ENCODE results near the gene NAALADL2. TPM values are rescaled to one million over a fixed set of nuclear protein-coding genes. Genes with fewer than 3 reads are reported as not detected.

Gene NAALADL2
- total and polyA plus RNA-seq, 2 of the 13 experiments (the other 11 are each of a cell fraction or from before 2014, with no cell fraction given), result 0.08 TPM; not detected in 1

DNA sequence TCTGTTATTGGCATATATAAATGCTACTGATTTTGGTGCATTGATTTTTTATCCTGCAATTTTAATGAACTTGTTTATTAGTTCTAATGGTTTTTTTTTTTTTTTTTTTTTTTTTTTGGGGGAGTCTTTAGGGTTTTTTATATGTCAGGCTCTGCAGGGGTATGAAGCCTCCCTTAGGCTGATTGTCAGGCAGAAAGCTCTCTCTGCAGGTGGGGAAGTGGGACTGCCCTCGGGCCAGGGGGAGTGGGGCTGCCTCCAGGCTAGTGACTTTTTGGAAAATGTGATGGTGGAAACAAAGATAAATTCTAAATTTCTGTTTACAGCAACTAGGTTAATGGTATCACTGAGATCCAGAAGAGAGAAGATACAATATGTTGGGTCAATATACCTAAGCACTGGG, 14.4 kb upstream of the NAALADL2 start (continued):
- TF ChIP-seq, protein P1, sequence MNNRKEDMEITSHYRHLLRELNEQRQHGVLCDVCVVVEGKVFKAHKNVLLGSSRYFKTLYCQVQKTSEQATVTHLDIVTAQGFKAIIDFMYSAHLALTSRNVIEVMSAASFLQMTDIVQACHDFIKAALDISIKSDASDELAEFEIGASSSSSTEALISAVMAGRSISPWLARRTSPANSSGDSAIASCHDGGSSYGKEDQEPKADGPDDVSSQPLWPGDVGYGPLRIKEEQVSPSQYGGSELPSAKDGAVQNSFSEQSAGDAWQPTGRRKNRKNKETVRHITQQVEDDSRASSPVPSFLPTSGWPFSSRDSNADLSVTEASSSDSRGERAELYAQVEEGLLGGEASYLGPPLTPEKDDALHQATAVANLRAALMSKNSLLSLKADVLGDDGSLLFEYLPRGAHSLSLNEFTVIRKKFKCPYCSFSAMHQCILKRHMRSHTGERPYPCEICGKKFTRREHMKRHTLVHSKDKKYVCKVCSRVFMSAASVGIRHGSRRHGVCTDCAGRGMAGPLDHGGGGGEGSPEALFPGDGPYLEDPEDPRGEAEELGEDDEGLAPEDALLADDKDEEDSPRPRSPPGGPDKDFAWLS (CRISPR knock-in tag; IDR thresholded peaks at IDR 0.05; ENCODE audit: borderline replicate concordance), result no peak
- TF ChIP-seq NFKBIZ (CRISPR knock-in tag; IDR thresholded peaks at IDR 0.05), result no peak
- no peak for TF ChIP-seq FOXM1 (CRISPR knock-in tag; IDR thresholded peaks at IDR 0.05)
- no peak for TF ChIP-seq RFX1 (IDR thresholded peaks at IDR 0.05)
- TF ChIP-seq ESRRA (CRISPR knock-in tag; IDR thresholded peaks at IDR 0.05; ENCODE audit: low read depth), result no peak
- TF ChIP-seq, protein P2, sequence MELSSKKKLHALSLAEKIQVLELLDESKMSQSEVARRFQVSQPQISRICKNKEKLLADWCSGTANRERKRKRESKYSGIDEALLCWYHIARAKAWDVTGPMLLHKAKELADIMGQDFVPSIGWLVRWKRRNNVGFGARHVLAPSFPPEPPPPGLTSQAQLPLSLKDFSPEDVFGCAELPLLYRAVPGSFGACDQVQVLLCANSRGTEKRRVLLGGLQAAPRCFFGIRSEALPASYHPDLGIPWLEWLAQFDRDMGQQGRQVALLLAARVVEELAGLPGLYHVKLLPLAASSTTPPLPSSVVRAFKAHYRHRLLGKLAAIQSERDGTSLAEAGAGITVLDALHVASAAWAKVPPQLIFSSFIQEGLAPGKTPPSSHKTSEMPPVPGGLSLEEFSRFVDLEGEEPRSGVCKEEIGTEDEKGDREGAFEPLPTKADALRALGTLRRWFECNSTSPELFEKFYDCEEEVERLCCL (CRISPR knock-in tag; IDR thresholded peaks at IDR 0.05; ENCODE audit: borderline replicate concordance), result no peak
- no peak for TF ChIP-seq SMARCE1 (IDR thresholded peaks at IDR 0.05; ENCODE audit: borderline replicate concordance)
- TF ChIP-seq SETDB1 (CRISPR knock-in tag; IDR thresholded peaks at IDR 0.05; ENCODE audit: borderline replicate concordance), result no peak

DNA sequence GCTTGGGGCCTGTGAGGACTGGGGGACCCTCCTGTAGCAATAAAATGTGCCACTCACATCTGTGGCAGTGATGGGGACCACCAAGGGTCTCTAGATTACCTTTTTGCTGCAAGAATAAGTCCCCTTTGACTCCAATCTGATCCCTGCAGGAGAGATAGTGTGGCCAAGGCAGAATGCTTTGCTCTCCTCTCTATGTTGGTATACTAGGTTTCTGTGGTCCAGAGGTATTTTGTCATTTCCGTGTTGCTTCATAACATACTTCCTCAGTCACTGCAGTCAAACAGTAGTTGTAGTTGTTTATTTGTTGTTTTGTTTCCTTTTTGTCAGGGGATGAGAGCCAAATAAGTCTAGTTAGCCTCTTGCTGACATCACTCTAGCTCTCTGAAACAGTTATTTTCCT, 13.1 kb upstream of the NAALADL2 start:
- no peak overlapping the region for H3K4me3 ChIP-seq (replicated peaks in 1 of 3; ENCODE audit: insufficient read depth in 1 of 3, low read depth in 2 of 3, low read length in 3 of 3)
- H3K79me2 ChIP-seq (ENCODE audit: insufficient read depth, low read length), result no peaks in the 10 kb centered on the region
- ChIA-PET CTCF (ENCODE audit: low intra/inter-chr PET ratio, low total read pairs) (no interaction called here), POLR2A (no interaction called here)
- H3K4me1 ChIP-seq (ENCODE audit: insufficient read depth, low read length), result no peaks in the 10 kb centered on the region
- DNase-seq (ENCODE audit: low spot score) (no peak), FAIRE-seq (no peak), ATAC-seq (no peak)
- BruUV-seq (replicated peaks), result no TSS peak
- in situ Hi-C loops (cut with HindIII; ENCODE audit: extremely low pct_ligation_motif_present, low pct_unique_long_range_greater_than_20kb), result no loop called here
- no peaks in the 10 kb centered on the region for H4K20me1 ChIP-seq (ENCODE audit: insufficient read depth, low read length)
- intact Hi-C loops (cut with micrococcal nuclease; ENCODE audit: unreplicated experiment), result no loop called here
- no peak overlapping the region for H3K4me2 ChIP-seq (ENCODE audit: low read depth, low read length)
- no peak overlapping the region for H2AFZ ChIP-seq (ENCODE audit: low read length)
- no peaks in the 10 kb centered on the region for H3K36me3 ChIP-seq (replicated peaks in 1 of 2; ENCODE audit: control insufficient read depth in 1 of 2, insufficient read depth in 2 of 2, low read length in 2 of 2)
- H3K27ac ChIP-seq (ENCODE audit: extremely low read length, insufficient read depth, low read length), result no peak overlapping the region
- 0% methylated on average over 1 of the region's 1 CpG for WGBS (ENCODE audit: low lambda C conversion rate)
- peaks cover 41% of the 10 kb centered on the region for H3K9me3 ChIP-seq (ENCODE audit: low read length)
- H3K9ac ChIP-seq (ENCODE audit: insufficient read depth, low read depth, low read length), result no peak overlapping the region
- no peaks in the 10 kb centered on the region; a peak in 1 of 5 replicates for H3K27me3 ChIP-seq (ENCODE audit: control insufficient read depth in 1 of 2, insufficient read depth in 2 of 2, low read length in 2 of 2)
- TF ChIP-seq KLF9 (CRISPR knock-in tag; IDR thresholded peaks at IDR 0.05; ENCODE audit: low read depth) (no peak), NKX3-1 (CRISPR knock-in tag; IDR thresholded peaks at IDR 0.05) (no peak), ZNF615 (CRISPR knock-in tag; IDR thresholded peaks at IDR 0.05; ENCODE audit: borderline replicate concordance) (no peak), ZNF616 (CRISPR knock-in tag; IDR thresholded peaks at IDR 0.05; ENCODE audit: low read depth) (no peak), TAF1 (CRISPR knock-in tag; IDR thresholded peaks at IDR 0.05) (no peak), POLR2G (IDR thresholded peaks at IDR 0.05; ENCODE audit: low read depth, low read length) (no peak)
- TF ChIP-seq, protein P3, sequence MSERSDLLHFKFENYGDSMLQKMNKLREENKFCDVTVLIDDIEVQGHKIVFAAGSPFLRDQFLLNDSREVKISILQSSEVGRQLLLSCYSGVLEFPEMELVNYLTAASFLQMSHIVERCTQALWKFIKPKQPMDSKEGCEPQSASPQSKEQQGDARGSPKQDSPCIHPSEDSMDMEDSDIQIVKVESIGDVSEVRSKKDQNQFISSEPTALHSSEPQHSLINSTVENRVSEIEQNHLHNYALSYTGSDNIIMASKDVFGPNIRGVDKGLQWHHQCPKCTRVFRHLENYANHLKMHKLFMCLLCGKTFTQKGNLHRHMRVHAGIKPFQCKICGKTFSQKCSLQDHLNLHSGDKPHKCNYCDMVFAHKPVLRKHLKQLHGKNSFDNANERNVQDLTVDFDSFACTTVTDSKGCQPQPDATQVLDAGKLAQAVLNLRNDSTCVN (CRISPR knock-in tag; IDR thresholded peaks at IDR 0.05; ENCODE audit: borderline replicate concordance), result no peak
- TF ChIP-seq, protein P4, sequence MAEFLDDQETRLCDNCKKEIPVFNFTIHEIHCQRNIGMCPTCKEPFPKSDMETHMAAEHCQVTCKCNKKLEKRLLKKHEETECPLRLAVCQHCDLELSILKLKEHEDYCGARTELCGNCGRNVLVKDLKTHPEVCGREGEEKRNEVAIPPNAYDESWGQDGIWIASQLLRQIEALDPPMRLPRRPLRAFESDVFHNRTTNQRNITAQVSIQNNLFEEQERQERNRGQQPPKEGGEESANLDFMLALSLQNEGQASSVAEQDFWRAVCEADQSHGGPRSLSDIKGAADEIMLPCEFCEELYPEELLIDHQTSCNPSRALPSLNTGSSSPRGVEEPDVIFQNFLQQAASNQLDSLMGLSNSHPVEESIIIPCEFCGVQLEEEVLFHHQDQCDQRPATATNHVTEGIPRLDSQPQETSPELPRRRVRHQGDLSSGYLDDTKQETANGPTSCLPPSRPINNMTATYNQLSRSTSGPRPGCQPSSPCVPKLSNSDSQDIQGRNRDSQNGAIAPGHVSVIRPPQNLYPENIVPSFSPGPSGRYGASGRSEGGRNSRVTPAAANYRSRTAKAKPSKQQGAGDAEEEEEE (CRISPR knock-in tag; IDR thresholded peaks at IDR 0.05; ENCODE audit: borderline replicate concordance), result no peak
- TF ChIP-seq, protein P5, sequence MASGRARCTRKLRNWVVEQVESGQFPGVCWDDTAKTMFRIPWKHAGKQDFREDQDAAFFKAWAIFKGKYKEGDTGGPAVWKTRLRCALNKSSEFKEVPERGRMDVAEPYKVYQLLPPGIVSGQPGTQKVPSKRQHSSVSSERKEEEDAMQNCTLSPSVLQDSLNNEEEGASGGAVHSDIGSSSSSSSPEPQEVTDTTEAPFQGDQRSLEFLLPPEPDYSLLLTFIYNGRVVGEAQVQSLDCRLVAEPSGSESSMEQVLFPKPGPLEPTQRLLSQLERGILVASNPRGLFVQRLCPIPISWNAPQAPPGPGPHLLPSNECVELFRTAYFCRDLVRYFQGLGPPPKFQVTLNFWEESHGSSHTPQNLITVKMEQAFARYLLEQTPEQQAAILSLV (CRISPR knock-in tag; IDR thresholded peaks at IDR 0.05; ENCODE audit: borderline replicate concordance), result no peak
- TF ChIP-seq, protein P6, sequence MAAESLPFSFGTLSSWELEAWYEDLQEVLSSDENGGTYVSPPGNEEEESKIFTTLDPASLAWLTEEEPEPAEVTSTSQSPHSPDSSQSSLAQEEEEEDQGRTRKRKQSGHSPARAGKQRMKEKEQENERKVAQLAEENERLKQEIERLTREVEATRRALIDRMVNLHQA (CRISPR knock-in tag; IDR thresholded peaks at IDR 0.05), result no peak
